ENCODE results near the gene ABHD17A.

ABHD17A gene

GRCh38 chr19:1860042-1860775, 25.1 kb downstream of the ABHD17A start:
- H3K4me3 ChIP-seq (ENCODE audit: severe bottlenecking): peak overlapping the region; percentile 61
- no peaks in the 10 kb centered on the region for H3K9me3 ChIP-seq (ENCODE audit: severe bottlenecking)
- DNase-seq (ENCODE audit: low spot score) (no peak), ATAC-seq (ENCODE audit: low read depth) (no peak)
- no peak for TF ChIP-seq CTCF (IDR thresholded peaks at IDR 0.05; ENCODE audit: poor library complexity, severe bottlenecking)
- peak overlapping the region; percentile 82 for H3K27ac ChIP-seq (ENCODE audit: poor library complexity, severe bottlenecking)
- peaks cover 35% of the 10 kb centered on the region for H3K4me1 ChIP-seq (ENCODE audit: insufficient read depth, poor library complexity, severe bottlenecking)
- H3K36me3 ChIP-seq (ENCODE audit: low read depth): no peaks in the 10 kb centered on the region
- no peaks in the 10 kb centered on the region for H3K27me3 ChIP-seq (ENCODE audit: insufficient read depth, poor library complexity, severe bottlenecking)

- no peak for DNase-seq (ENCODE audit: low spot score)
- H3K27ac ChIP-seq (ENCODE audit: poor library complexity, severe bottlenecking): peak overlapping the region; percentile 82
- no peaks in the 10 kb centered on the region for H3K27me3 ChIP-seq (ENCODE audit: insufficient read depth, poor library complexity, severe bottlenecking)
- no peaks in the 10 kb centered on the region for H3K9me3 ChIP-seq (ENCODE audit: severe bottlenecking)
- TF ChIP-seq CTCF (IDR thresholded peaks at IDR 0.05; ENCODE audit: poor library complexity, severe bottlenecking): no peak
- H3K36me3 ChIP-seq (ENCODE audit: low read depth): no peaks in the 10 kb centered on the region
- H3K4me3 ChIP-seq (ENCODE audit: severe bottlenecking): no peak overlapping the region
- peaks cover 40% of the 10 kb centered on the region for H3K4me1 ChIP-seq (ENCODE audit: insufficient read depth, poor library complexity, severe bottlenecking)
- no peak for ATAC-seq (ENCODE audit: low read depth)
Measured at GRCh38 chr19:1859331-1859781, 25.9 kb downstream of the ABHD17A start.

- Histone ChIP-seq H3K36me3 (ENCODE audit: low read depth) (peaks cover 6% of the 10 kb centered on the region; the same call in 1 of the 2 replicates), H3K4me1 (ENCODE audit: insufficient read depth, poor library complexity, severe bottlenecking) (peaks cover 40% of the 10 kb centered on the region), H3K27me3 (ENCODE audit: insufficient read depth, poor library complexity, severe bottlenecking) (no peaks in the 10 kb centered on the region), H3K9me3 (ENCODE audit: severe bottlenecking) (no peaks in the 10 kb centered on the region), H3K27ac (ENCODE audit: poor library complexity, severe bottlenecking) (peak overlapping the region; percentile 82), H3K4me3 (ENCODE audit: severe bottlenecking) (no peak overlapping the region)
- ATAC-seq (ENCODE audit: low read depth) (no peak), DNase-seq (ENCODE audit: low spot score) (no peak)
- TF ChIP-seq CTCF (IDR thresholded peaks at IDR 0.05; ENCODE audit: poor library complexity, severe bottlenecking): no peak
Measured at GRCh38 chr19:1858412-1859081, 26.7 kb downstream of the ABHD17A start.

GRCh38 chr19:1857648-1858326, 27.5 kb downstream of the ABHD17A start:
- H3K4me3 ChIP-seq (ENCODE audit: severe bottlenecking): peak overlapping the region; percentile 31
- no peaks in the 10 kb centered on the region for H3K27me3 ChIP-seq (ENCODE audit: insufficient read depth, poor library complexity, severe bottlenecking)
- no peak for TF ChIP-seq CTCF (IDR thresholded peaks at IDR 0.05; ENCODE audit: poor library complexity, severe bottlenecking)
- peak overlapping the region; percentile 82 for H3K27ac ChIP-seq (ENCODE audit: poor library complexity, severe bottlenecking)
- DNase-seq (ENCODE audit: low spot score) (no peak), ATAC-seq (ENCODE audit: low read depth) (peak; percentile 9; the same call in 2 of the 3 replicates)
- H3K36me3 ChIP-seq (ENCODE audit: low read depth): peaks cover 6% of the 10 kb centered on the region; the same call in 1 of the 2 replicates
- H3K4me1 ChIP-seq (ENCODE audit: insufficient read depth, poor library complexity, severe bottlenecking): peaks cover 40% of the 10 kb centered on the region
- H3K9me3 ChIP-seq (ENCODE audit: severe bottlenecking): no peaks in the 10 kb centered on the region
